K562 (cell line): Measurements from ENCODE around the gene THRSP. TPM values are rescaled to one million over a fixed set of nuclear protein-coding genes. Genes with fewer than 3 reads are reported as not detected.

Experiments
- ARID4B ChIP-seq: sonication (generic); formaldehyde crosslinking; IDR thresholded peaks from 2 replicates; pipeline ENCODE4 v1.8.0; 2022; ENCODE audit warnings: mild to moderate bottlenecking, missing genetic modification reagents
- BMI1 ChIP-seq: fragments of 150-350 bp; IDR thresholded peaks from 2 replicates; pipeline ENCODE4 v1.6.1; 2014; ENCODE audit warnings: low read length
- CTCF ChIP-seq, 3 experiments: IDR thresholded peaks in 2 of 3; conservative IDR thresholded peaks in 1 of 3; 2 replicates each; pipeline ENCODE4 v1.5.1; 2011 to 2012; ENCODE audit warnings: low read length in 3 of 3, mild to moderate bottlenecking in 3 of 3, control low read depth in 2 of 3, improper control_type of control experiment in 1 of 3, inconsistent platforms in 1 of 3, low read depth in 1 of 3, mixed read lengths in 1 of 3, moderate library complexity in 1 of 3; ENCODE audit not compliant: insufficient read depth in 2 of 3
- HNRNPUL1 ChIP-seq: fragments of 200-400 bp; formaldehyde crosslinking; IDR thresholded peaks from 2 replicates; pipeline ENCODE4 v1.6.1; 2017; ENCODE audit warnings: low read length
- ID3 ChIP-seq, 2 experiments: fragments of 250-450 bp in 1 of 2; fragments of 450-650 bp in 1 of 2; sonication (Bioruptor Pico) in 1 of 2; IDR thresholded peaks; 2 replicates each; pipeline versions ENCODE4 v1.6.1 to v1.8.0; 2016 to 2021; ENCODE audit warnings: mild to moderate bottlenecking in 2 of 2, moderate library complexity in 2 of 2, missing compliant biosample characterization in 1 of 2, missing genetic modification characterization in 1 of 2
- NCOR1 ChIP-seq: fragments of 450-650 bp; IDR thresholded peaks from 2 replicates; pipeline ENCODE4 v1.6.1; 2016; ENCODE audit warnings: mild to moderate bottlenecking, moderate library complexity
- RREB1 ChIP-seq: fragments of 250-450 bp; sonication (Bioruptor Pico); IDR thresholded peaks from 2 replicates; pipeline ENCODE4 v1.4.0; 2020
- TBP ChIP-seq: optimal IDR thresholded peaks from 2 replicates; pipeline ENCODE3; 2011; ENCODE audit warnings: low read depth, low read length, improper control_type of control experiment
- TSC22D4 ChIP-seq: fragments of 450-650 bp; IDR thresholded peaks from 2 replicates; pipeline ENCODE4 v1.6.1; 2016; ENCODE audit warnings: missing genetic modification characterization, missing biosample characterization, control low read depth
- ZNF764 ChIP-seq: fragments of 250-450 bp; sonication (Bioruptor Pico); IDR thresholded peaks from 2 replicates; pipeline ENCODE4 v1.4.0; 2020; ENCODE audit warnings: low read depth, mild to moderate bottlenecking, moderate library complexity
- polyA plus RNA-seq, 8 experiments: library from polyadenylated mRNA; depleted of rRNA in 4 of 8; stranded (reverse) in 5 of 8; unstranded in 3 of 8; fragments of >200 nt; fragmentation: Nextera tagmentation in 2 of 8; fragmentation: Illumina TruSeq in 1 of 8; extraction: Ambion mirVana in 2 of 8; extraction: Trizol in 1 of 8; gene quantifications; 2 replicates each; pipeline versions ENCODE4 v1.2.1 to v1.2.3, GENCODE V29; 2011 to 2014; ENCODE audit warnings: inconsistent platforms in 1 of 8, missing spikeins in 1 of 8
- total RNA-seq, 7 experiments: library from RNA; depleted of rRNA in 6 of 7; stranded (reverse); fragments of >200 nt in 6 of 7; fragmentation: Illumina TruSeq in 2 of 7; extraction: Trizol in 2 of 7; gene quantifications; 2 replicates each; pipeline versions ENCODE4 v1.2.1 to v1.2.3, GENCODE V29; 2011 to 2021; ENCODE audit warnings: low replicate concordance in 1 of 7
- TF ChIP-seq, protein P1 (sequence below): fragments of 250-450 bp; sonication (Bioruptor Pico); IDR thresholded peaks from 2 replicates; pipeline ENCODE4 v1.5.0; 2021

Gene THRSP
- total and polyA plus RNA-seq, 9 of the 15 experiments (the other 6 are each of a cell fraction or from before 2014, with no cell fraction given), result 0.23 to 0.56 (median 0.31) TPM; not detected in 2

GRCh38 chr11:78050964-78051831 is 12.5 kb upstream of the THRSP start (continued):
- TF ChIP-seq ARID4B (CRISPR knock-in tag) (no peak), ID3 (CRISPR knock-in tag; IDR thresholded peaks at IDR 0.05) (no peak), ID3 (tag; IDR thresholded peaks at IDR 0.05) (no peak), BMI1 (no peak), NCOR1 (0 out of 2 replicates have a peak, but pooled peaks have one; percentile 39), TBP (no peak), ZNF764 (no peak), CTCF (IDR thresholded peaks at IDR 0.05 in 2 of 3, conservative IDR thresholded peaks at IDR 0.05 in 1 of 3; ENCODE audit: insufficient read depth in 2 of 3, low read depth in 1 of 3, low read length in 3 of 3) (no peak), HNRNPUL1 (no peak), TSC22D4 (tag) (no peak), RREB1 (CRISPR knock-in tag) (peak; percentile 78; the same call in 1 of the 2 replicates)
- TF ChIP-seq, protein P1, sequence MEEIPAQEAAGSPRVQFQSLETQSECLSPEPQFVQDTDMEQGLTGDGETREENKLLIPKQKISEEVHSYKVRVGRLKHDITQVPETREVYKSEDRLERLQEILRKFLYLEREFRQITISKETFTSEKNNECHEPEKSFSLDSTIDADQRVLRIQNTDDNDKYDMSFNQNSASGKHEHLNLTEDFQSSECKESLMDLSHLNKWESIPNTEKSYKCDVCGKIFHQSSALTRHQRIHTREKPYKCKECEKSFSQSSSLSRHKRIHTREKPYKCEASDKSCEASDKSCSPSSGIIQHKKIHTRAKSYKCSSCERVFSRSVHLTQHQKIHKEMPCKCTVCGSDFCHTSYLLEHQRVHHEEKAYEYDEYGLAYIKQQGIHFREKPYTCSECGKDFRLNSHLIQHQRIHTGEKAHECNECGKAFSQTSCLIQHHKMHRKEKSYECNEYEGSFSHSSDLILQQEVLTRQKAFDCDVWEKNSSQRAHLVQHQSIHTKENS (CRISPR knock-in tag), result no peak
